GM12891 (cell line): ENCODE measurements around the gene IRF5.

ENCODE experiments used
- DNase-seq: peaks from one replicate; pipeline ENCODE4 v3.0.0; 2011; ENCODE audit warnings: low spot score; ENCODE audit not compliant: insufficient read length
- FAIRE-seq: peaks from 2 replicates; lab custom pipeline; 2011; peaks lifted over from hg19 to GRCh38; lab: Jason Lieb, UNC
- PAX5 ChIP-seq: IDR thresholded peaks from 2 replicates; pipeline ENCODE4 v1.6.1; 2011; ENCODE audit warnings: low read length, moderate library complexity, mild to moderate bottlenecking; ENCODE audit not compliant: insufficient read depth, severe bottlenecking
- POLR2A ChIP-seq: IDR thresholded peaks from 2 replicates; pipeline ENCODE4 v1.6.1; 2011; ENCODE audit warnings: low read depth, low read length, control low read depth
- POLR2AphosphoS5 ChIP-seq: IDR thresholded peaks from 2 replicates; pipeline ENCODE4 v1.6.1; 2011; ENCODE audit warnings: low read depth, low read length, control low read depth
- POU2F2 ChIP-seq: IDR thresholded peaks from 2 replicates; pipeline ENCODE4 v1.6.1; 2011; ENCODE audit warnings: low read depth, mild to moderate bottlenecking, control low read depth, low read length, moderate library complexity
- SPI1 ChIP-seq: IDR thresholded peaks from 2 replicates; pipeline ENCODE4 v1.6.1; 2011; ENCODE audit warnings: low read depth, low read length, control low read depth
- TAF1 ChIP-seq: IDR thresholded peaks from 2 replicates; pipeline ENCODE4 v1.6.1; 2011; ENCODE audit warnings: low read depth, low read length, control low read depth

The IRF5 gene

DNA sequence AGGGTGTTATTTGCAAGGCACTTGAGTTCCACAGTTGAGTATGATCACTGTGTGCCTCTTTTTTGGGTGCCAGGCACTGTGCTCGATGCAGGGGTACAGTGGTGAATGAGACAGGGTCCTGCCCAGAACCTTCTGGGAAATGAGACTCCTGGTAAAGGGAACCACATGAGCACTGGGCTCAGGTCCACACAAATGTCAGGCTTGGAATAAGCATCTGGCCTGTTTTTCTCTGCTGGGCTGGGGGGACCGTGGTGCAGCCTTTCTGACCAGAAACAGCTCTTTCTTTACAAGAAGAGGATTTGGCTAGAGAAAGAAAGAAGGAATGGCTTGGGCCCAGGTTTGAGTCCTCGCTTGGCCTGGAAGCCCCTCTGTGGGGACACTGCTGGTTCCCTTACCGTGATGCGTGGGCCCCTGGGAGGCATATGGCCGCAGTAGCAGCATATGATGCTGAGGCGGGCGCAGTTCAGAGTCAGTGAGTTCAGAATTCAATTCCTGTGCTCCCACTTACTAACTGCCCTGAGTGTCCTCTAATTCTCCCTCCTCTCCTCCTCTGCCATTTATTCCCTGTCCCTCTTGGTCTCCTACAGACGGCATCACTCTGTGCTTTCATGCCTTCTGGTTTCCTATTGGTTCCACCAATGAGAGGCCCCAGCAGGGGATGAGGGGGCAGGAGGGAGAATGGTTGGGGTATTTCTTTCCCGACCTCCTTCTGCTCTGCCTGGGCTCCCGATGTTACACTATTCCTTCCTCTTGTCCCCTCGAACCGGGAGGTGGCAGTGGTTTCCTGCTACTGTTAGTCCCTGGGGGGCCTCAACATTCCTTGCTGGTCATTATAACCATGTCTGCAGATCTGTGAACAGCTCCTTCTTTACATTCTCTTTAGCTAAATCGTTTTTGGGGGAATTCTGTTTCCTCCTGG lies 17.6 kb upstream of the IRF5 start:
- FAIRE-seq (peak; percentile 26), DNase-seq (no peak)
- no peak for TF ChIP-seq PAX5
- TF ChIP-seq TAF1, result no peak
- TF ChIP-seq POU2F2, result no peak
- TF ChIP-seq SPI1, result no peak

DNA sequence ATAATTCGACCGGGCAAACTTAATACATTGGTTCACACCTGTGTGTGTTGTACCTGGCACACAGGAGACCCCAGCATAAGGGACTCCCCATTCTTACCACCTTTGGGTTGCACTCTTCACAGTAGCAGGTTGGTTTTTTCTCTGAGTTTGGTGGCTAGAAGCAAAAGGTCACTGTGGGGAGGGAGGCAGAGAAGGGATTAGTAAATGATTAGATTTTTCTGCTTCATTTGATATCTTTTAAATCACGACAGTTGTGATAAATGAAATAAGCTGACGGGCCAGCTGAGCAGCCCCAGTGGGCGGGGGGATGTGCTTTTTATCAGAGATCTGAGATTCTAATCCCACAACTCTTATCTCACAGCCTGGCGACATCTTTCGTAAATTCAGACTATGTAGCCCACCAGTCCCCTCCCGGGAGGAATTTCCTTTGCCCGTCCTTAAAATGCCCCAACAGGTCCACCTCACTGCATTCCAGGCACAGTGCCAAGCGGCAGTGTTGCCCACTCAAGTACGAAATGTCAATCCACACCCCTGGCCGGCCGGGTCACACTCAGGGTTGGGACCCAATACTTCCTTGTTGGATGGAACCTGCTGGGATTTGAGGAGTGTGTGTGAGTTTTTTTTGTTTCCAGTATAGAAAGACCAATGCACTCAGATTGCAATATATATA lies 16.7 kb upstream of the IRF5 start:
- no peak for TF ChIP-seq POLR2AphosphoS5
- TF ChIP-seq PAX5, result no peak
- no peak for TF ChIP-seq POLR2A
- TF ChIP-seq SPI1, result no peak
- TF ChIP-seq TAF1, result no peak
- no peak for TF ChIP-seq POU2F2
- DNase-seq (no peak), FAIRE-seq (no peak)

DNA sequence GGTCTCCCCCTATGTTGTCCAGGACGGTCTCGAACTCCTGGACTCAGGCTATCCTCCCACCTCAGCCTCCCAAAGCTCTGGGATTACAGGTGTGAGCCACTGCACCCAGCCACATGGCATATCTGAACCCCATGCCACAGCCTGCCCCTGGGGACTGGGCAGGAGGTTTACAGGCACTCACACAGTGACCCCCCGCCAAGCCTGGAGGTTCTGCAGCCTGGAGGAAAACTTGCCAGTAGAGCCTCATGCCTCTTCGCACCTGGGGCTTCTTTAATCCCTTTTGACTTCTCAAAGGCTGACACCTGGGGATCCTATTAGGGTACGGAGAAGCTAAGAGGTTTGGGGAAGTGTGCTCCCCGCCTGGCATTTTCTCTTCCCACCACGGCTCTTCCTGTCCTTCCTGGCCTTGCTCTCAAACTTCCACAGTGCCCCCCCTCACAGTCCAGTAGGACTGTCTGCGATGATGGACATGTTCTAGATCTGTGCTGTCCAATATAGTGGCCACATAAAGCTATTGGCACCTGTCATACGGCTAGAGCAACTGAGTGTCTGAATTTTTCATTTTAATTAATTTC lies 15.8 kb upstream of the IRF5 start:
- no peak for FAIRE-seq
- no peak for DNase-seq
- TF ChIP-seq SPI1 (no peak), PAX5 (no peak), POLR2A (no peak), POLR2AphosphoS5 (no peak), POU2F2 (no peak), TAF1 (no peak)

DNA sequence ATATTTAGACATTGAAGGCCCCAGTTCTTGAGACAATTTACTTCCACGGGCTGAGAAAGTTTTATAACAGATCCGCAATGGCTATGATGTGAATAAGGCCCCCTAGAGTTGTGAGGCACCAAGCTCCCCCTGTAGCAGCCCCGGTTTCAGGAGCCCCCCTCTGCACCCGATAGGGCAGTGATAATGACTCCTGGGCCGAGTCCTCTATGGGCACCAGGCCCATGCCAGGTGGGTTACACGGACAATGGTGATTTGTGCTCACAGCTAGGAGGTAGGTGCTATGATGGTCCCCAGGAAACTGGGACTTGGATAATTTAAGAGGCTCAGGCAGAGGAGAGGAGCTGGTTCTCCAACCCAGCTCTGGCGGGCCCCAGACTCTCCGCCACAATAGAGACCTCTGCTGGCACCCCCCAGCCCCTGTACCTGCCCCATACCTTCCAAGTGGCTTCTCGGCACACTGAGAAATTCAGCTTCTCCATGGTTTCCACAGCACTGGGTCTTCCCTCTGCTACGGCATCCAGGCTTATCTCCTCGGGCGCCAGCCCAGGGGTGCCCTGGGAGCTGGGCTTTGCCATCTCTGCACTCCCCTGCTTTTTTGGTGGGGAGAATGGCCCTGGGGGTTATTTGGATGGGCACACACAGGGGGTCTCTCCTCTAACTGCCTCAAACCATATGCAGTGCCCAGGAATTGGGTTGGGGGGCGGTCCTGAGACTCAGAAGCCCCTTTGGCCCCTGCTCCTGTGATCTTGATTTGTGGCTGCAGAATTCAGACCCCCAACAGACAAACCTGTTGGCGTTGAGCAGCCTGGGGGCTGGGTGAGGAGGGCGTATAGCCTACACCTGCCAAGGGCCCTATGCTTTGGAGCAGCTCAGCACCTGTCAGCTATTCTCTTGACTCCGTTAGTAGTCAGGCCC lies 15.0 kb upstream of the IRF5 start:
- no peak for TF ChIP-seq TAF1
- no peak for TF ChIP-seq POLR2A
- TF ChIP-seq PAX5, result no peak
- no peak for TF ChIP-seq SPI1
- no peak for TF ChIP-seq POU2F2
- no peak for TF ChIP-seq POLR2AphosphoS5
- FAIRE-seq (no peak), DNase-seq (no peak)

DNA sequence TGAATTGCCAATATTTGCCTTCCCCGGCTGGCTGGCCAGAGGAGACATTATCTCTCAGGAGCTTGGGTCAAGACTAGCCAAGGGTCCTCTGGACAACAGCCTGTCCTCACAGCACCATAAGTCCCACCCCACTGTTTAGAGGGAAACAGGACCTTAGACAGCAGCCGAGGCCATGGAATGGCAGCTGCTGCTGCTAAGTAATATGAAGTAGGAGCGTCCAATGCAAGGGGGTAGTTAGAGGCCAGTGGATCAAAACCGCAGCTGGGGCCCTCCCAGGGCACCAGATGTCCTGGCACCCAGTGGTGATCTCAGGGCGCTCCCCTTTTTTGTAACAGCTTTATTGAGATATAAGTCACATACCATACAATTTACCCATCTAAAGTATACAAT lies 14.3 kb upstream of the IRF5 start:
- no peak for TF ChIP-seq POU2F2
- TF ChIP-seq SPI1, result no peak
- no peak for TF ChIP-seq POLR2A
- TF ChIP-seq POLR2AphosphoS5, result no peak
- TF ChIP-seq PAX5, result no peak
- no peak for TF ChIP-seq TAF1
- FAIRE-seq, result no peak
- DNase-seq, result no peak

DNA sequence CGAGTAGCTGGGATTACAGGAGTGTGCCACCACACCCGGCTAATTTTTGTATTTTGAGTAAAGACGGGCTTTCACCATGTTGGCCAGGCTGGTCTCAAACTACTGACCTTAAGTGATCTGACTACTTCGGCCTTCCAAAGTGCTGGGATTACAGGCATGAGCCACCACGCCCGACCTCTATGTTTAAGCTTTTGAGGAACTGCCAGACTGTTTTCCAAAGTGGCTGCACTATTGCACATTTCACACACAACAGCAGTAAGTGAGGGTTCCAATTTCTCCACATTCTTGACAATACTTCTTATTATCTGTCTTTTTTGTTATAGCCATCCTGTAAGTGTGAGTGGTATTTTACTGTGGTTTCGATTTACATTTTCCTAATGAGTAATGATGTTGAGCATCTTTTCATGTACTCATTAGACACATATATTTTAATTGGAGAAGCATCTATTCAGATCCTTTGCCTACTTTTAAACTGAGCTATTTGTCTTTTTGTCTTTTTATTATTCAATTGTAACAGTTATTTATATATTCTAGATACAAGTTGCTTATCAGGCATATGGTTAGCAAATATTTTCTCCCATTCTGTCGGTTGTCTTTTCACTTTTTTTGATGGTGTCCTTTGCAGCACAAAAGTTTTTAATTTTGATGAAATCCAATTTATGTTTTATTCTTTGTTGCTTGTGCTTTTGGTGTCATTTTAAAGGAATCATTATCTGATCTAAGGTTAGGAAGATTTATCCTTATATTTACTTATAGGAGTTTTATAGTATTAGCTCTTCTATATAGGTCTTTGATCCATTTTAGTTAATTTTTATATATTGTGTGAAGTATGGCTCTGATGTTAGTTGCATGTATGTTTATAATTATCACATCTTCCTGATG lies 12.8 kb upstream of the IRF5 start:
- TF ChIP-seq POU2F2 (no peak), TAF1 (no peak), POLR2A (no peak), POLR2AphosphoS5 (no peak), PAX5 (no peak), SPI1 (no peak)
- no peak for DNase-seq
- no peak for FAIRE-seq

- DNase-seq (no peak), FAIRE-seq (no peak)
- TF ChIP-seq POU2F2 (no peak), POLR2A (no peak), TAF1 (no peak), PAX5 (no peak)
Observed at GRCh38 chr7:128928159-128928813, 9.4 kb upstream of the IRF5 start.
